ENCODE results near the gene FUBP3.

The FUBP3 gene

GRCh38 chr9:130607640-130608420 lies 28.5 kb downstream of the FUBP3 start:
- no peak for DNase-seq

- no peak for DNase-seq
Measured at GRCh38 chr9:130608554-130609134, 29.3 kb downstream of the FUBP3 start.

- no peak for DNase-seq
Measured at GRCh38 chr9:130609163-130609562, 29.8 kb downstream of the FUBP3 start.

GRCh38 chr9:130610862-130611707 lies 31.7 kb downstream of the FUBP3 start:
- no peak for DNase-seq

- no peak for DNase-seq
Measured at GRCh38 chr9:130616451-130616850, 37.1 kb downstream of the FUBP3 start.

GRCh38 chr9:130623466-130623865 lies 44.1 kb downstream of the FUBP3 start:
- no peak for DNase-seq

GRCh38 chr9:130624154-130624553 lies 44.8 kb downstream of the FUBP3 start:
- no peak for DNase-seq

- DNase-seq, result no peak
Measured at GRCh38 chr9:130626249-130626996, 47.0 kb downstream of the FUBP3 start.

GRCh38 chr9:130627051-130627450 lies 47.7 kb downstream of the FUBP3 start:
- no peak for DNase-seq

- no peak for DNase-seq
Measured at GRCh38 chr9:130627896-130628792, 48.8 kb downstream of the FUBP3 start.

GRCh38 chr9:130629443-130630070 lies 50.2 kb downstream of the FUBP3 start:
- DNase-seq, result no peak

- DNase-seq, result no peak
Measured at GRCh38 chr9:130630071-130630450, 50.7 kb downstream of the FUBP3 start.

GRCh38 chr9:130630506-130631330 lies 51.3 kb downstream of the FUBP3 start:
- DNase-seq, result no peak

GRCh38 chr9:130631331-130632080 lies 52.1 kb downstream of the FUBP3 start:
- no peak for DNase-seq

- no peak for DNase-seq
Measured at GRCh38 chr9:130632081-130632710, 52.8 kb downstream of the FUBP3 start.

- DNase-seq, result no peak
Measured at GRCh38 chr9:130632841-130633240, 53.5 kb downstream of the FUBP3 start.

- DNase-seq, result no peak
Measured at GRCh38 chr9:130633336-130634190, 54.2 kb downstream of the FUBP3 start.

- no peak for DNase-seq
Measured at GRCh38 chr9:130634191-130634768, 54.9 kb downstream of the FUBP3 start.

Measured in fibroblast of skin of back (primary cell).